Pancreas (tissue), 10 donors: ENCODE measurements around the gene HS3ST1. TPM values are rescaled to one million over a fixed set of nuclear protein-coding genes. Genes with fewer than 3 reads are reported as not detected.

Source experiments
- ATAC-seq, 4 donors: fragments of 200-7000 bp; cut with Tn5 transposase; one replicate each; pipeline versions ENCODE4 v1.8.0 to v1.9.1; 2020; ENCODE audit warnings: mild to moderate bottlenecking in 4 of 4, moderate library complexity in 4 of 4
- DNase-seq, 6 donors: peaks; one replicate each; pipeline ENCODE4 v3.0.0-alpha.2; 2020
- FAIRE-seq: peaks from 2 replicates; lab custom pipeline; 2012; peaks lifted over from hg19 to GRCh38; lab: Jason Lieb, UNC
- H3K27ac ChIP-seq, 4 donors: fragments of 200-600 bp; sonication (generic); 1 replicate in 3 of 4; 2 replicates in 1 of 4; pipeline versions ENCODE4 v1.5.0 to v1.8.0; 2020
- H3K27me3 ChIP-seq, 4 donors: fragments of 200-600 bp; one replicate each; pipeline ENCODE4 v1.8.0; 2021
- H3K36me3 ChIP-seq, 3 donors: fragments of 200-600 bp; sonication (generic) in 1 of 3; one replicate each; pipeline versions ENCODE4 v1.5.0 to v1.8.0; 2020 to 2021
- H3K4me1 ChIP-seq, 3 donors: fragments of 200-600 bp; one replicate each; pipeline ENCODE4 v1.8.0; 2021
- H3K4me3 ChIP-seq, 4 donors: fragments of 200-600 bp; sonication (generic) in 2 of 4; one replicate each; pipeline versions ENCODE4 v1.5.0 to v1.8.0; 2020 to 2021
- H3K9me3 ChIP-seq, 4 donors: fragments of 200-600 bp; one replicate each; pipeline ENCODE4 v1.8.0; 2021
- WGBS, 2 donors: extraction: QIAGEN DNeasy Blood & Tissue Kit; methylation state at CpG; one replicate each; pipeline ENCODE4 v1.1.7; 2013; 5-methylcytosine and 5-hydroxymethylcytosine counted together
- intact Hi-C, 3 donors: fragments of 100-400 bp; cut with DNase I; formaldehyde crosslinking; loops; one replicate each; pipeline versions ENCODE4 v1.11.1 to v1.14.2; 2022
- polyA plus RNA-seq, 2 donors: library from polyadenylated mRNA; stranded (reverse); fragments of 200-250 nt; gene quantifications; one replicate each; pipeline ENCODE4 v1.2.3, GENCODE V29; 2013
- total RNA-seq, 6 donors: library from RNA; stranded (reverse); fragmentation: NEBNext Ultra II Directional in 4 of 6; extraction: Animal tissue kit (Norgen Biotek cat#: 25700) in 4 of 6; gene quantifications; one replicate each; pipeline versions ENCODE4 v1.2.1 to v1.2.4, GENCODE V29; 2021 to 2023
- TF ChIP-seq, protein P1 (sequence below), 4 donors: fragments of 200-600 bp; sonication (generic) in 3 of 4; IDR thresholded peaks; one replicate each; pipeline versions ENCODE4 v1.5.0 to v1.8.0; 2021; ENCODE audit warnings: antibody characterized with exemption in 4 of 4
- donor health status: healthy with polysubstance abuse.
- donor health status: DM: no; HTN: no; CAD: no; lungs with moderate emphysema.
- donor health status: DM: no; HTN: no; CAD: no.
- donor health status: control.
- donor health status: control.
- donor health status: Bipolar disorder and iron deficiency.
- donor health status: DM: yes; HTN: yes; CAD: no.
- donor health status: DM: no; HTN: no; CAD: no.
- donor health status: DM: no; HTN: no; CAD: no.
- donor health status: DM: yes; HTN: yes; CAD: no.

Gene HS3ST1
- total and polyA plus RNA-seq, 8 donors: 0.16 to 2.1 (median 0.49) TPM

DNA sequence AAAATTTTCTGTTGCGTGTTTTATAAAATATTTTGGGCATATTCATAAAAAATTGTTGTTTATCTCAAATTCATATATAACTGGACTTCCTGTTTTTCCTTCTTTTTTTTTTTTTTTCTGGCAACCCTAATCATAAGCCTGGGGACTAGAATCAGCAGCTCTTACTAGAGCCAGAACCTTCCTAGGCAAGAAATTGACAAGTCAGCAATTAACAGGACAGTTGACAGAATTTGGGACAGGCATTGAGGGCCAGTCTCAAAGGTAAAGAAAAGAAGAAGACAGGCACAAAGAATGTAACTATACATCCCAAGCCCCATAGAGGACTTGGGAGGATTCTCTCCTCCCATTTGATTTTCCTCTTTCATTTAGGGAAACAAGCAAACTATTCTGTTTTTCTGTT is 35.0 kb upstream of the HS3ST1 start:
- intact Hi-C loops: no loop called here
- H3K4me1 ChIP-seq: no peaks in the 10 kb centered on the region
- DNase-seq (no peak), FAIRE-seq (no peak), ATAC-seq (no peak)
- no peak overlapping the region for H3K4me3 ChIP-seq
- H3K36me3 ChIP-seq: no peaks in the 10 kb centered on the region
- no peaks in the 10 kb centered on the region for H3K9me3 ChIP-seq
- H3K27ac ChIP-seq: no peak overlapping the region
- TF ChIP-seq, protein P1, sequence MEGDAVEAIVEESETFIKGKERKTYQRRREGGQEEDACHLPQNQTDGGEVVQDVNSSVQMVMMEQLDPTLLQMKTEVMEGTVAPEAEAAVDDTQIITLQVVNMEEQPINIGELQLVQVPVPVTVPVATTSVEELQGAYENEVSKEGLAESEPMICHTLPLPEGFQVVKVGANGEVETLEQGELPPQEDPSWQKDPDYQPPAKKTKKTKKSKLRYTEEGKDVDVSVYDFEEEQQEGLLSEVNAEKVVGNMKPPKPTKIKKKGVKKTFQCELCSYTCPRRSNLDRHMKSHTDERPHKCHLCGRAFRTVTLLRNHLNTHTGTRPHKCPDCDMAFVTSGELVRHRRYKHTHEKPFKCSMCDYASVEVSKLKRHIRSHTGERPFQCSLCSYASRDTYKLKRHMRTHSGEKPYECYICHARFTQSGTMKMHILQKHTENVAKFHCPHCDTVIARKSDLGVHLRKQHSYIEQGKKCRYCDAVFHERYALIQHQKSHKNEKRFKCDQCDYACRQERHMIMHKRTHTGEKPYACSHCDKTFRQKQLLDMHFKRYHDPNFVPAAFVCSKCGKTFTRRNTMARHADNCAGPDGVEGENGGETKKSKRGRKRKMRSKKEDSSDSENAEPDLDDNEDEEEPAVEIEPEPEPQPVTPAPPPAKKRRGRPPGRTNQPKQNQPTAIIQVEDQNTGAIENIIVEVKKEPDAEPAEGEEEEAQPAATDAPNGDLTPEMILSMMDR (IDR thresholded peaks at IDR 0.05): no peak
- WGBS, 2 donors: 71 to 77% methylated on average over 1 of the region's 1 CpG
- H3K27me3 ChIP-seq: no peaks in the 10 kb centered on the region

DNA sequence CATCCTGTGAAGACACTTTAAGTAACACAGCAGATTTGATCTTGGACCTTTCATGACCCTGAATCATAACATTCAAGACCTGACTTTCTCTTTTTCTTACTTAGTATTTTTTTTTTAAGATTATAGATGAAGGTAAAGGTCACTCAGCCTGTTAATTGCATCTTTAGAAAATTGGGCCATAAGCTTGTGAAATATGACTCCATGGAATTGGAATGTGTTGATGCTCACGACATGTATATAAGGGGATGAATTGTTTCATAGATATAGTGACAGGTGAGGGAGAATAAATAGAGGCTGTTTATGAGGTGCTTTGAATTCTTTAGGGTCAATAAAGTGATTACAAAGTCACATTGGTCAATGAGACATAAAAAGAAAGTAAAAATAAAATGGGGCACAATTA is 27.7 kb upstream of the HS3ST1 start:
- no peak overlapping the region for H3K27ac ChIP-seq
- 35 to 49% methylated on average over 1 of the region's 1 CpG for WGBS, 2 donors
- intact Hi-C loops: no loop called here
- no peak overlapping the region for H3K4me3 ChIP-seq
- DNase-seq (no peak), FAIRE-seq (no peak), ATAC-seq (no peak)
- H3K4me1 ChIP-seq: no peaks in the 10 kb centered on the region
- no peaks in the 10 kb centered on the region for H3K9me3 ChIP-seq
- H3K27me3 ChIP-seq: no peaks in the 10 kb centered on the region
- TF ChIP-seq, protein P1 (IDR thresholded peaks at IDR 0.05): no peak
- H3K36me3 ChIP-seq: no peaks in the 10 kb centered on the region

DNA sequence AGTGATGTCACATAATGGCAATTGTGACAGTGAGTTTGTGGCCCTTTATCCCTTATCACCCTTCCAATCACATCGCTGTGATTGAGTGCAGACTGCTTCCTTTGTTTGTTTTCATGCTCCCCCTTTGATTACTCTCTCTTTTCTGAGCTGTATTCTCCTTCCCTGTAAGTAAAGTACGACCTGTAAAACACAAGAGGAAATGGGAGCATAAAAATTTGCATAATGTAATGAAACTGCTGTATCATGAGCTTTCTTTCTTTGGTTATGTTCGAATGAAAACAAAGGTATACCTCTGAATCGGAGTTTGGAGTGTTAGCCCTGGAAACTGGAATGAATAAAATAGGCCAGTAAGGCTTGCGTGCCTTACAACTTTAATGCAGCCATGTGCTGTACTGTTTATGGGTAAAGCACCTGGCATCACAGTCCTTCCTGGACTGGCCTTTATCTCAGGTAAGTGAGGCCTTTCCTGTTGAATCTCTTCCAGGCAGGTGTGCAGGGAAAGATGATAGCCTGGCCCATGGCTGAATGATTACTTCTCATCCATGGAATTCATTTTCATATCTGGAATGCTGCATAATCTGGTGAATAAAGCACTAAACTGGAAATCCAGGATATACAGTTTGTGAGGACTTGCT is 26.6 kb upstream of the HS3ST1 start:
- no peak for ATAC-seq
- Histone ChIP-seq H3K9me3 (no peaks in the 10 kb centered on the region), H3K4me1 (no peaks in the 10 kb centered on the region), H3K27me3 (no peaks in the 10 kb centered on the region), H3K4me3 (no peak overlapping the region), H3K27ac (no peak overlapping the region), H3K36me3 (no peaks in the 10 kb centered on the region)
- no peak for FAIRE-seq
- 42 to 58% methylated on average over 5 of the region's 5 CpGs for WGBS, 2 donors
- TF ChIP-seq, protein P1 (IDR thresholded peaks at IDR 0.05): no peak
- intact Hi-C loops: no loop called here
- no peak for DNase-seq

DNA sequence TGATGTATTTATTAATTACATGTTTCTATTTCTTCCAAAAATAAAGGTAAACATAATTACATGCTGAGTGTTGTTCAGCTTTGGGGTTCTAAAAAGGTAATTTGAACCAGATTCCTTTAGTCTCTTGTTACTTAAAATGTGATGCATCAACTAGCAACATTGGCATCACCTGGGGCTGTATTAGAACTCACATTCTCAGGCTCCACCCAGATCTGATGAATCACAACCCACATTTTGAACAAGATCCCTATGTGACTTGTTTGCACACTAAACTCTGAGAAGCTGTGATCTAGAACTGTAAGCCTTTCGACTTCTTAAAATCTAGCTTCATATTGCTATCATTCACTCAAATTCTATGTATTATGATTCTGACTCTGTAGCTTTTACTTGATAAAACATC is 23.0 kb upstream of the HS3ST1 start:
- DNase-seq (no peak), ATAC-seq (no peak), FAIRE-seq (no peak)
- WGBS, 2 donors: 62 to 63% methylated on average over 1 of the region's 1 CpG
- intact Hi-C loops: no loop called here
- Histone ChIP-seq H3K36me3 (no peaks in the 10 kb centered on the region), H3K27ac (no peak overlapping the region), H3K9me3 (no peaks in the 10 kb centered on the region), H3K4me1 (no peaks in the 10 kb centered on the region), H3K4me3 (no peak overlapping the region), H3K27me3 (no peaks in the 10 kb centered on the region)
- TF ChIP-seq, protein P1 (IDR thresholded peaks at IDR 0.05): no peak

DNA sequence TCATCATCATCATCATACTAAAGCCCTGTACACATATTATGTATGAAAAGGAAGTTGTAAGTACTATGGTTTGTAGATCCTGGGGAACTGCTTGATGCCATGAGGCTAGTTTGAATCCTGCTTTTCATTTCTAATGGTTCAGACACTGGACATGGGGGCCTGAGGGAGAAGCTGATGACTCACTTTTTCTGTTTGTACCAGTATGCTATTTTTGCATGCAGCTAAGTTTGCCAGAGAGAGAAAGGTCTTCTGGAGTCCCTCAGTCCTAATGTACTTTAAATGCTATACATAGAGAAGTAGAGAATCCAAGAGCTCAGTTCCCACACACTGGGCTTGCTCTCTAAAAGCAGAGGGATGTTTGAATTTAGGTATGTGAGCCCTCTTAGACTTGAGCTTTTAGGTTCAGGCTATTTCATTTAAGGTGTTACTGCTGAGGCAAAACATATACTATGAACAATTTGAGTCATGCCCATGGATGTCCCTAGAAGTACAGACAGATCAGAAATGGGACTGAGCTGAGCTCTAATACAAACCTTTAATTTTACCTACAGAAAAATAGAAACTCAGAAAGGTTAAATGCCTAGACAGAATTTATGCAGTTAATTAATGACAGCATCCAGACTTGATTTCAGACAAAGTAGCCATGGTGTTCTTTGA is 17.6 kb upstream of the HS3ST1 start:
- Histone ChIP-seq H3K9me3 (no peaks in the 10 kb centered on the region), H3K4me1 (no peaks in the 10 kb centered on the region), H3K27me3 (no peaks in the 10 kb centered on the region), H3K4me3 (no peak overlapping the region), H3K27ac (no peak overlapping the region), H3K36me3 (no peaks in the 10 kb centered on the region)
- peak in 1 of 4 donors; percentile 14 for ATAC-seq
- FAIRE-seq: no peak
- TF ChIP-seq, protein P1 (IDR thresholded peaks at IDR 0.05): no peak
- intact Hi-C loops: no loop called here
- no peak for DNase-seq
